GM21367 (cell line): Measurements from ENCODE around the gene CA12.
"Not testable (repeated sequence)": the region's sequence is repeated elsewhere in the genome, so short reads cannot be mapped to it uniquely, and the experiment has no call there.

Experiments used
- ATAC-seq: cut with Tn5 transposase; IDR thresholded peaks from one replicate; pipeline ENCODE4 v1.9.1; 2021; ENCODE audit not compliant: unreplicated experiment

The CA12 gene

GRCh38 chr15:63381301-63382204 lies at the start of gene CA12:
TSS of gene CA12 (minus strand) at chr15:63381846. CDS start at chr15:63381720, 126 bp downstream.
- ATAC-seq: no peak

DNA sequence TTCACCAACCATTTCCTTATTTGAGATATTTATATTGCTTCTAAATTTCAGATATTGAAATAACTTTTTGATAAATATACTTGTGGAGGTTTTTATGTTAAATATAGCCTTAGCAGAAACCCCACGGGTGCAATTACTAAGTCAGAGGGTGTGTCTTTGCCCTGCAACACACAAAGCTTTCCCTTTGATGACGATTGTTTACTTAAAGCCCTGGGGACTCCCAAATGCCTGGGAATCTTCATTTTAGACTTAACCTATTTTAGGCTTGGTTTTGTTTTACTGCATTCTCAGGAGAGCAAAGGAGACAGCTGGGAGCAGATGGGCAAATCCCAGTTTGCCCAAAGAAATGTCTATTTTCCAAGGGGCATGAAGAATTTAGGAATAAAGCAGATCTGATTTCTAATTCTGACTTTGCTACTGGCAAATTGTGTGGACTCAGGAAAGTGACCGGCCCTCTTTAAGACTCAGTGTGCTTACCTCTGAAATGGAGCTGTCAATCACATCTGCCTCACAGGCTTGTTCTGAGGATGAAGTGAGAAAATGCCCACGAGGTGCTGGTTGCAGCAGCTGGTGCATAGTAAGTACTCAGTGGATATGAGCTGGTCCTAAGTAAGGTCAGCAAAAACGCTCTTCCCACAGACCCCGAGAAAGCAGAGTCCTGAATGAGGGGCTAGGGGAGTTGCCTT lies 49.3 kb upstream of the CA12 start:
- ATAC-seq: no peak

DNA sequence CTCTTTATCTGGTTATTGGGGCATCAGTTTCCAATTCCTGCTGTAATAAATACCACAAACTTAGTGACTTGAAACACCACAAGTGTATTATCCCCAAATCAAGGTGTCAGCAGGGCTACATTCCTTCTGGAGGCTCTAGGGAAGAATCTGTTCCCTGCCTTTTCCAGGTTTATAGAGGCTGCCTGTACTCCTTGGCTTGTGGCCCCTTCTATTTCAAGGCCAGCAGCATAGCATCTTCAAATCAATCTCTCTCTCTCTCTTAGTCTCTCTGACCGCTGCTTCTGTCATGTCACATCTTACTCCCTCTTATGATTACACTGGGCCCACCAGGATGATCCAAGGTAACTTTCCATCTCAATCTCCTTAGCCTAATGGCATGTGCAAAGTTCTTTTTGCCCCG lies 44.9 kb upstream of the CA12 start:
- no peak for ATAC-seq

- no peak for ATAC-seq
These were observed 43.9 kb upstream of the CA12 start for GRCh38 chr15:63425426-63425985.

DNA sequence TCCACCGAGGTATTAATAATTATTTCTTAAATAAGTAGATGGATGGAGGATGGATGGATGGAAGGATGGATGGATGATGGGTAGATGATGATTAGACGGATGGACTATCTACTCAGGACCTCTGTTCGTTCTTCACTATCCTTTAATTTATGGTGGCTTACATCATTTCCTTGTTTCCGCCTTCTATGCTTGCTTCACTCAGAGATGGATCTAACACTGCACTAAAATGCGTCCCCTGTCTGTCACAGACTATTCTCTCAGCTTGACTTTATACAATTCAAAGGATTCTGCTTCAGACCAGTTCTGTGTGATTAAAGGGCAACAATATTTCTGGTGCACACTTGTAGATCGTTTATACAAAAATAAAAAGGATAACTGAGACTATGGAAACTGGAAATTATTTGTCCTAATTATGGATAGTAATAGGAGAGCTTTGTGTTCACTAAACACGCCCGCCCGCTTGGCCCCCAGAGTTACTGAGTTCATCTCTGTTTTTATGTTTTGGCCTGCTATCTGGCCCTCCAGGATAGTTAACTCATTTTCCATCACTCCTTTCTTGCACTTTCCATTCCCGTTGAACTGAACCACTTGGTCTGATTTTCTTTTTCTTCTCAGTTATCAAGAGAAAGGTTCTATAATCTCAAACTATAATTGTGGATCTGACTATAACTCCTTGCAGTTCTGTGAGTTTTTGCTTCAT lies 41.4 kb upstream of the CA12 start:
- ATAC-seq: no peak

GRCh38 chr15:63421433-63421832 lies 39.8 kb upstream of the CA12 start:
- no peak for ATAC-seq

GRCh38 chr15:63420333-63420747 lies 38.7 kb upstream of the CA12 start:
- no peak for ATAC-seq

DNA sequence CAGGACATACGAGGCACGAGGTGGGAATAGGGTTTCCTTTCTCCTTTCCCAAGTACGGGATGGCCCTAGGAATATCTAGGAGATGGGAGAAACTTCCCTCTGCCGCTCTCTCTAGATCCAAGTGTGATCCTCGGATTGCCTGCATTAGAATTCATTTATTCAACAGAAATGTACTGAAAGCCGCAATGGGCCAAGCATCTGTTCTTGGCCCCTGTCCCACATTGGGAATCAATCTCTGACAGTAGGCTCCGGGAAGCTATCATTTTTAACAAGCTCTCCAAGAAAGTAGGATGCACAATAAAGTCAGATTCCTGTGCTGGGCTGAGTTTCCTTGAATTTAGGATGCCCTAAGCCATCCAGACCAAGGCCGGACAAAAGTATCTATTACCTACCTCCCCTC lies 37.2 kb upstream of the CA12 start:
- no peak for ATAC-seq

- ATAC-seq: no peak
These were observed 36.1 kb upstream of the CA12 start for GRCh38 chr15:63417721-63418120.

GRCh38 chr15:63417274-63417673 lies 35.6 kb upstream of the CA12 start:
- not testable (repeated sequence) for ATAC-seq

DNA sequence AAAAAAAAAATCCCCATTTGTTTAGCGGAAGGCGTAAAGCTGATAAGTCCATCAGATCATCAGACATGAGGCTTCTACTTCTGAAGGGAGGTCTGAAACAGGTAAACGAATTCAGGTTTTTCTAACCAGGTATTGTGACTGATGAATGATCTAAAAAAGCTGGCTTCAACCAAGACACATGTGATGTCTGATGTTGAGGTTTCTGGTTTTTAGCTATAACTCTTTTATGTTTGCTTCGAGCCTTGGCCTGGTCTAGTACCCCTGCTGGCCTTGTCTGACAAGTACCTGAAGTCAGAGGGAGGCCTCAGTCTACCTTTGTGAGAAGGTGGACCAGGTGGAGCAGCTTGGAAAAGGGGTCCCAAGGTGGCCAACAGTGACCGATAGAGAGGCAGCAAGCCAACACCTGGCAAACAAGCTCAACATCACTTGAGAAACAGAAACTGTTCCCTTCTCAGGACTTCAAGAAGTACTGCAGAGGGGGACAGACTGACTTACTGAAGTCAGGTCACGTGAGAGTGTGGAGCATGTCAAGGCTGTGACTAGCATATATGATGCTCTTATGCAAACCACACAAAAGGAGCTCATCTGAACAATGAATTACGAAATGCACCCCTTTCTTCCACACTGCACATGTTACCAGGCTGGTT lies 33.0 kb upstream of the CA12 start:
- ATAC-seq: no peak

- ATAC-seq: no peak
These were observed 30.9 kb upstream of the CA12 start for GRCh38 chr15:63412551-63412950.

- no peak for ATAC-seq
These were observed 30.2 kb upstream of the CA12 start for GRCh38 chr15:63411866-63412265.

DNA sequence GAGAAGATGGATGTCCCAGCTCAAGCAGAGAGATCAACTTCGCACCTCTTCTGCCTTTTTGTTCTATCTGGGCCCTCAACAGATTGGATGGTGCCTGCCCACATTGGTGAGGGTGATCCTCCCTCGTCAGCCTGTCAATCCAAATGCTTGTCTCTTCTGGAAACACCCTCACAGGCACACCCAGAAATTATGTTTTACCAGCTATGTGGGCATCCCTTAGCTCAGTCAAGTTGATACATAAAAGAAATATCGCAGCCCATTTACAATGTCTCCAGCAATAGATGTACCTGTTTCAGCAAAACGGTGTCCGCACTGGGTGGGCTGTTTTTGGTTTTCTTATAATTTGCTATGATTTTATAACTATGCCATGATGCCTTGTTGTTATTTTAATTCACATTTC lies 27.5 kb upstream of the CA12 start:
- no peak for ATAC-seq

DNA sequence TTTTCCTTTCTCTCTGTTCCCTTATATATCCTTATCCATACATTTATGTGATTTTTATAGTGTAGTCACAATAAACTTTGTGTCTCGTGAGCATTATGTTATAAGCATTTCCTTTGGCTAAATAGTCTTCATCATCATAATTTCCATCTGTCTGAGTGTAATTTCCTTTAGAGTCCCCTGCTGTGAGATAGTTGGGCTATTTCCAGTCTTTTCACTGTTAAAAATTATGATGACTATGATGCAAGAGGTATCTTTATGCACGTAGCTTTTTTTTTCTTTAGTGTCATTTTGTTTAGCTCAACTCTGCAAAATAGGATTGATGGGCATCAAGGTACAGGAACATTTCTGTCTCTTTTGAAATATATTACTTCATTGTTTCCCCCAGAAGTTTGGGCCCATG lies 26.9 kb upstream of the CA12 start:
- ATAC-seq: no peak

GRCh38 chr15:63407612-63408011 lies 26.0 kb upstream of the CA12 start:
- ATAC-seq: no peak

GRCh38 chr15:63405683-63406390 lies 24.2 kb upstream of the CA12 start:
- ATAC-seq: no peak

DNA sequence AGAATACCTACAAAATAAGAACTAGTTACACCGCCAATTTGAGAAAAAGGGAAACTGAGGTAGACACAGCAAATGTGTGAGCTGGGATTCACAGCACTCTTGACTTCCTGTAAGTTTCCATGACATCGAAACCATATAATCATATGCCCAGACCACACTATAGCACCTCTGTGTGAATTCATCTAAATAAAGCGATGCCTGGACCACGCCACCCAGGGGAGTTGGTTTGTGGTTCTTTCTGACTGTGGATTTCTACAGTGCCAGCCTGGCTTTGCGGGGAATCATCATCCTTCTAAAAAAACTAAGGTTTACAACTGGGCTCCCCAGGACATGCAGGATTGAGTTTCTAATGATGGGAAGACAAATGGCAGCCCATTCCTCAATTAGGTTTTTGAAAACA lies 23.5 kb upstream of the CA12 start:
- no peak for ATAC-seq

DNA sequence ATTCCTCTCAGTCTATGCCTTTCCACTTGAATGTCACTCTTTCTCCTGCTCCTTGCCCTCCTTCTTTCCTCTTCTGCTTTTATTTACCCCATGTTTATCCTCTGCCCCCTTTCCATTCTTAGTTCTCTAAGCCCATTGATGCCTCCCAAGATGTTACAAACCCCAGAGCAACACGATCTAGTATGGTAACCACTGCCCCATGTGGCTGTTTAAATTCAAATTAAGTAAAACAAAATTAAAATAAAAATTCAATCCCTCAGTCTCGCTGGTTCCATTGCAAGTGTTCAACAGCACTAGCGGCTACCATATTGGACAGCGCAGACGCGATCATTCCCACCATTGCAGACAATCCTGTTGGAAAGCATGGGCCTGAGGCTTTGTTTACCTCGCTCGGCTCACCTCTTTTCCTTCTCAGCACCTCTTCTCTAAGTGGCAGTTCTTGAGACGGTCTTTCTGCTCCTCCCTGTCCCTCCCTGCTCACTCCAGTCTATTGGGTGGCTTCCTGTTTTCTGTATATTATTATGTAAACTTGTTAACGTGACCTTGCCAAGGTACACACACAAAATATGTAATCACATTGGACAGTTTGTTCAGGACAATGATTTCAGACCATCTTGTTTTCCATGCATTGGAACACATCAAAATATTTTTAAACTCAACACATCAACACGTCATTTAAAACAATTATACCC lies 21.8 kb upstream of the CA12 start:
- ATAC-seq: no peak
